HL-60 (cell line): ENCODE measurements around the gene PDK2.

Source experiments
- DNase-seq, 2 experiments: peaks; one replicate each; pipeline ENCODE4 v3.0.0-alpha.2; 2010 to 2020; ENCODE audit warnings: low read depth in 1 of 2, low spot score in 1 of 2
- H3K27ac ChIP-seq: fragments of 250-450 bp; sonication (Bioruptor Pico); replicated peaks from 2 replicates; pipeline ENCODE4 v1.5.1; 2020; ENCODE audit warnings: mild to moderate bottlenecking, moderate library complexity
- H3K27me3 ChIP-seq: fragments of 250-450 bp; sonication (Bioruptor Pico); 2 replicates; pipeline ENCODE4 v1.5.1; 2021; ENCODE audit warnings: mild to moderate bottlenecking, moderate library complexity; ENCODE audit not compliant: insufficient read depth, poor library complexity, severe bottlenecking
- H3K4me3 ChIP-seq: replicated peaks from 2 replicates; pipeline ENCODE4 v1.5.1; 2011; ENCODE audit warnings: mild to moderate bottlenecking, control low read depth, low read length; ENCODE audit not compliant: insufficient read depth
- GABPA ChIP-seq: IDR thresholded peaks from 2 replicates; pipeline ENCODE4 v1.6.1; 2012; ENCODE audit warnings: low read depth
- POLR2AphosphoS5 ChIP-seq: IDR thresholded peaks from 2 replicates; pipeline ENCODE4 v1.6.1; 2012; ENCODE audit warnings: low read depth
- SPI1 ChIP-seq: IDR thresholded peaks from 2 replicates; pipeline ENCODE4 v1.6.1; 2012; ENCODE audit warnings: low read depth, mild to moderate bottlenecking, borderline replicate concordance
- TF ChIP-seq, protein P1 (sequence below): IDR thresholded peaks from 2 replicates; pipeline ENCODE4 v1.6.1; 2012; ENCODE audit warnings: low read depth; ENCODE audit not compliant: insufficient replicate concordance
- TF ChIP-seq, protein P2 (sequence below): IDR thresholded peaks from one replicate; pipeline ENCODE4 v1.5.1; 2011; ENCODE audit warnings: low read length, control low read depth, inconsistent platforms; ENCODE audit not compliant: insufficient read depth

The PDK2 gene

DNA sequence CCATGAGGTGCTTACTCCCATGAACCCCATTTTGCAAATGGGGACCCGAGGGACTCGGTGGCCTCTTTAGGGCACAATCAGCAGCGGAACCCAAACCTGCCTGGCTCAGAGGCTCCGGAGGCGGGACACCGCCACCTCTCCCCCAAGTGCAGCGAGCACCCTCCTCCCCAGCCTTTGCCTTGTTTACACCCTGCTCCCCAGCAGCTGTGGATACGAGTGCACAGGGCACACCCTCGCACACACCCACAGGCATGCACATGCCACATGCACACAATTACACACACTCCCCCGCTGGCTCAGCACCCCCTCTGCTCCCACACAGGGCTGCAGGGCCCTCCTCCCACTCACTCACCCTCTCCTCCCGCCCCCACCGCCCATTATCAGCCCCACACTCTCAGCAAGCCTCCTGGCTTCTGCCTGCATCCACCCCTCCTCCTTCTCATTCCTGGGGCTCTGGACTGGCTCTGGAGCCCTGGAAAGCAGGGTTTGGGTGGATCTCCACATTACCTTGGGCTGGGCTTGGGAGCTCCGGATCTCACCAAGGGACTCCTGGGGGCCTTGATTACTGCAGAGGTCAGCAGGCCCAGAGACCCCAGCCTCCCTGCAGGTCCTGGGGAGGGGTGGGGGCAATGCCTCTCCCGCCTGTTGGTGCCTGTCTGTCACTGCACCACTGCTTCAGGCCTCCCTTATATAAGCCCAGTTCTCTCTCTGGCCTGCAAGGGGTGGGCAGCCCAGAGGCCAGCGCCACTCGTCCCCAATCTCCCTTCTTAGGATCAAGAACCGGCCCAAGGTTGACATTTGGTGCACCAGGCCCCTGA, 6.4 kb downstream of the PDK2 start:
- DNase-seq = no peak
- no peak overlapping the region for H3K4me3 ChIP-seq
- TF ChIP-seq, protein P1, sequence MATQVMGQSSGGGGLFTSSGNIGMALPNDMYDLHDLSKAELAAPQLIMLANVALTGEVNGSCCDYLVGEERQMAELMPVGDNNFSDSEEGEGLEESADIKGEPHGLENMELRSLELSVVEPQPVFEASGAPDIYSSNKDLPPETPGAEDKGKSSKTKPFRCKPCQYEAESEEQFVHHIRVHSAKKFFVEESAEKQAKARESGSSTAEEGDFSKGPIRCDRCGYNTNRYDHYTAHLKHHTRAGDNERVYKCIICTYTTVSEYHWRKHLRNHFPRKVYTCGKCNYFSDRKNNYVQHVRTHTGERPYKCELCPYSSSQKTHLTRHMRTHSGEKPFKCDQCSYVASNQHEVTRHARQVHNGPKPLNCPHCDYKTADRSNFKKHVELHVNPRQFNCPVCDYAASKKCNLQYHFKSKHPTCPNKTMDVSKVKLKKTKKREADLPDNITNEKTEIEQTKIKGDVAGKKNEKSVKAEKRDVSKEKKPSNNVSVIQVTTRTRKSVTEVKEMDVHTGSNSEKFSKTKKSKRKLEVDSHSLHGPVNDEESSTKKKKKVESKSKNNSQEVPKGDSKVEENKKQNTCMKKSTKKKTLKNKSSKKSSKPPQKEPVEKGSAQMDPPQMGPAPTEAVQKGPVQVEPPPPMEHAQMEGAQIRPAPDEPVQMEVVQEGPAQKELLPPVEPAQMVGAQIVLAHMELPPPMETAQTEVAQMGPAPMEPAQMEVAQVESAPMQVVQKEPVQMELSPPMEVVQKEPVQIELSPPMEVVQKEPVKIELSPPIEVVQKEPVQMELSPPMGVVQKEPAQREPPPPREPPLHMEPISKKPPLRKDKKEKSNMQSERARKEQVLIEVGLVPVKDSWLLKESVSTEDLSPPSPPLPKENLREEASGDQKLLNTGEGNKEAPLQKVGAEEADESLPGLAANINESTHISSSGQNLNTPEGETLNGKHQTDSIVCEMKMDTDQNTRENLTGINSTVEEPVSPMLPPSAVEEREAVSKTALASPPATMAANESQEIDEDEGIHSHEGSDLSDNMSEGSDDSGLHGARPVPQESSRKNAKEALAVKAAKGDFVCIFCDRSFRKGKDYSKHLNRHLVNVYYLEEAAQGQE = no peak
- TF ChIP-seq, protein P2, sequence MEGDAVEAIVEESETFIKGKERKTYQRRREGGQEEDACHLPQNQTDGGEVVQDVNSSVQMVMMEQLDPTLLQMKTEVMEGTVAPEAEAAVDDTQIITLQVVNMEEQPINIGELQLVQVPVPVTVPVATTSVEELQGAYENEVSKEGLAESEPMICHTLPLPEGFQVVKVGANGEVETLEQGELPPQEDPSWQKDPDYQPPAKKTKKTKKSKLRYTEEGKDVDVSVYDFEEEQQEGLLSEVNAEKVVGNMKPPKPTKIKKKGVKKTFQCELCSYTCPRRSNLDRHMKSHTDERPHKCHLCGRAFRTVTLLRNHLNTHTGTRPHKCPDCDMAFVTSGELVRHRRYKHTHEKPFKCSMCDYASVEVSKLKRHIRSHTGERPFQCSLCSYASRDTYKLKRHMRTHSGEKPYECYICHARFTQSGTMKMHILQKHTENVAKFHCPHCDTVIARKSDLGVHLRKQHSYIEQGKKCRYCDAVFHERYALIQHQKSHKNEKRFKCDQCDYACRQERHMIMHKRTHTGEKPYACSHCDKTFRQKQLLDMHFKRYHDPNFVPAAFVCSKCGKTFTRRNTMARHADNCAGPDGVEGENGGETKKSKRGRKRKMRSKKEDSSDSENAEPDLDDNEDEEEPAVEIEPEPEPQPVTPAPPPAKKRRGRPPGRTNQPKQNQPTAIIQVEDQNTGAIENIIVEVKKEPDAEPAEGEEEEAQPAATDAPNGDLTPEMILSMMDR = no peak
- TF ChIP-seq SPI1 = no peak
- TF ChIP-seq POLR2AphosphoS5 = no peak
- no peak for TF ChIP-seq GABPA
- no peak overlapping the region for H3K27ac ChIP-seq
- peaks cover under 1% of the 10 kb centered on the region for H3K27me3 ChIP-seq

DNA sequence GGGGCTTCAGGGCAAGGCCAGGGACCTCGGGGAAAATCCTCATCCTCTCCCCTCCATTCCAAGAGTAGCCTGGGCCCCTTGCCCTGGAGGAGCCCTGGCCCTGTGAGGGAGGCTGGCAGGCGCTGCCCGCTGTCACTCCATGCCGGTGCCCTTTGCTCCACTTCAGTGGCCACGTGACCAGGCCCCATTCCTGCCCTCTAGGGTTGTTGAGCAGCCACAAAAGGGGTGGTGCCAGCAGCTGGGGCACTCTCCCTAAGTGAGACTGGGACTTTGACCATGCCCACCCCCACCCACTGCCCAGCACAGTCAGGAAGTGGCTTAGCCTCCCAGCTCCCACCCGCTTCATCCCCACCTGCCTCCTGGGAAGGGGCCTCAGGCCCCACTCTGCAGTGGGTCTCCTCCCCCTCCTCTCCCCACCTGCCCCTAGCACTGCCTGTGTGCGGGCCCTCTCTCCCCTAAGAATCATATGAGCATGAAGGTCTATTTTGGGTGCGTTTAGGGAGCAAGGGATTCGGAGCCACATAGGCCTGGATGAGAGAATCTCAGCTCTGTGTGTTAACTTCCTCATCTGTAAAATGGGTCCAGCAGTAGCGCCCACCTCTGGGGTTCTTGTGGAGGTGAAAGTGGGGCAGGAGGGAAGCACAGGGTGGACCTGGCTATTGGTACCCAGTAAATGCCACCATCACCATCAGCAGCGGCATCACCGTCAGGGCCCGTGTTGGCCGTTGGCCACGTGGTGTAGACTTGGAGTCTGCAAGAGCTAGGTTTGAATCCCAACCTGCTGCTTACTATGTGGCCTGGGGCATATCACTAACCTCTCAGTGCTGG, 7.2 kb downstream of the PDK2 start:
- no peak overlapping the region for H3K4me3 ChIP-seq
- H3K27me3 ChIP-seq = no peaks in the 10 kb centered on the region
- TF ChIP-seq, protein P1 = no peak
- no peak for TF ChIP-seq GABPA
- DNase-seq = no peak
- H3K27ac ChIP-seq = no peak overlapping the region

DNA sequence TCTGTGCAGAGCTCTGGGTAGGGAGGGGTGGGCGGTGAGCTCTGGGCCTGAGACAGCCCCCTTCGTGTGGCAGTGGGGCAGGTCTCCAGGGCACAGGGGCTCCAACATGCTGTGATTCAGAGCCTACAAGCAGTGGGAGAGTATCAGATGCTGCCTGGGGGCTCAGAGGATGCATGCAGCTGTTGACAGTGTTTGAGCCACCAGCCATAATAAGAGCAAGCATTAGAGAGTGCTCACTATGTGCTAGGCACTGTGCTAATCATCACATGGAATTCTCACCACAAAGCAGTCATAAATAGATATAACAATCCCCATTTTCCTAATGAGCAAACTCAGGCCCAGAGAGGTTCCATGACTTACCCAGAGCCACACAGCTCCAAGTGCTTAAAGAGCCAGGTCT, 8.1 kb downstream of the PDK2 start:
- TF ChIP-seq POLR2AphosphoS5 (no peak), GABPA (no peak), SPI1 (no peak)
- TF ChIP-seq, protein P2 = no peak
- TF ChIP-seq, protein P1 = no peak
- H3K27me3 ChIP-seq = no peaks in the 10 kb centered on the region
- H3K27ac ChIP-seq = no peak overlapping the region

More for the DNA sequence above, 8.1 kb downstream of the PDK2 start:
- H3K4me3 ChIP-seq = no peak overlapping the region
- no peak for DNase-seq
